Astrocyte (in vitro differentiated cells and primary cell): Measurements from ENCODE around the gene SLC9A7.

Source experiments
- EZH2 ChIP-seq: IDR thresholded peaks from 2 replicates; pipeline ENCODE4 v1.6.1; 2012; ENCODE audit warnings: mild to moderate bottlenecking, low read length, inconsistent platforms; ENCODE audit not compliant: insufficient read depth
- TF ChIP-seq, protein P1 (sequence below): IDR thresholded peaks from 2 replicates; pipeline ENCODE4 v1.5.1; 2011; ENCODE audit warnings: low read depth, mild to moderate bottlenecking, inconsistent platforms, low read length, moderate library complexity; ENCODE audit not compliant: insufficient read depth

DNA sequence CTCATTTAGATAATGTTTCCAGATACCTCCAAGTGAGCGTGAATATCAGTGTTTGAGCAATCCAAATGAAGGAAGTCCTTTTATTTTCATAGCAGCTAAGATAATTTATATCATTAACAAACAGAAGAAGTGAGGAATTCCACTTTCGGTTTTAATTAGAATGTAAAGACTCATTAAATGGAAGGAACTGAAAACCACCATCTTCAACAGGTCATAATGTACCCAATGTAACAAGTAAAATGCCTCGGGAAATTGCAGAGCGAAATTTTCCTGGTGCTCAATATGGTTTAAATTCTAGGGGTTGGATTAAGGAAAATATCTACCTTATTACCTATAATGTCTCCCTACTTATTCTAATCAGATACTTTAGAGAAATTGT is 33.9 kb upstream of the SLC9A7 start:
- TF ChIP-seq, protein P1, sequence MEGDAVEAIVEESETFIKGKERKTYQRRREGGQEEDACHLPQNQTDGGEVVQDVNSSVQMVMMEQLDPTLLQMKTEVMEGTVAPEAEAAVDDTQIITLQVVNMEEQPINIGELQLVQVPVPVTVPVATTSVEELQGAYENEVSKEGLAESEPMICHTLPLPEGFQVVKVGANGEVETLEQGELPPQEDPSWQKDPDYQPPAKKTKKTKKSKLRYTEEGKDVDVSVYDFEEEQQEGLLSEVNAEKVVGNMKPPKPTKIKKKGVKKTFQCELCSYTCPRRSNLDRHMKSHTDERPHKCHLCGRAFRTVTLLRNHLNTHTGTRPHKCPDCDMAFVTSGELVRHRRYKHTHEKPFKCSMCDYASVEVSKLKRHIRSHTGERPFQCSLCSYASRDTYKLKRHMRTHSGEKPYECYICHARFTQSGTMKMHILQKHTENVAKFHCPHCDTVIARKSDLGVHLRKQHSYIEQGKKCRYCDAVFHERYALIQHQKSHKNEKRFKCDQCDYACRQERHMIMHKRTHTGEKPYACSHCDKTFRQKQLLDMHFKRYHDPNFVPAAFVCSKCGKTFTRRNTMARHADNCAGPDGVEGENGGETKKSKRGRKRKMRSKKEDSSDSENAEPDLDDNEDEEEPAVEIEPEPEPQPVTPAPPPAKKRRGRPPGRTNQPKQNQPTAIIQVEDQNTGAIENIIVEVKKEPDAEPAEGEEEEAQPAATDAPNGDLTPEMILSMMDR = no peak
- TF ChIP-seq EZH2 = no peak
